ENCODE measurements around the gene ZZZ3. TPM values are rescaled to one million over a fixed set of nuclear protein-coding genes. Genes with fewer than 3 reads are reported as not detected.

ZZZ3 gene
- total and polyA plus RNA-seq, 2 of the 13 experiments (the other 11 are each of a cell fraction or from before 2014, with no cell fraction given): 18.1 to 50.2 TPM

DNA sequence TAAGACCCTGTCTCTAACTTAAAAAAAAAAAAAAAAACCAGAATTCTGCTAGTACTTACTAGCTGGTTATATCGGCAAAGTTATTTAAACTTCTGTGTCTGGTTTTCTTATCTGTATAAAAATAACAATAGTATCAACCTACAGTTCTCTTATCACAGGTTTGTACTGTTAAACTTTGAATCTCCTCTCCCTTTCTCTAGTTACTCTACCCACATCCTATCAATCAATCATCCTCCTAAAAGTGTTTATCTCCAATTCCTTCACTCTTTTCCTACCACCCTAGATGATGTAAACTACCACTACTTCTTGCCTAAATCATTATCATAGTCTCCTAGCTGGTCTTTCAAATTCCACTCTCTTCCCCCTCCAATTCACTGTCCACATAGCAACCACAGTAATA lies 49.6 kb upstream of the ZZZ3 start (continued):
- TF ChIP-seq ZNF616 (CRISPR knock-in tag; IDR thresholded peaks at IDR 0.05; ENCODE audit: low read depth) (no peak), ZC3H4 (CRISPR knock-in tag; IDR thresholded peaks at IDR 0.05; ENCODE audit: borderline replicate concordance) (no peak), MYC (CRISPR knock-in tag; IDR thresholded peaks at IDR 0.05; ENCODE audit: borderline replicate concordance) (no peak), U2AF2 (IDR thresholded peaks at IDR 0.05; ENCODE audit: low read depth, low read length) (no peak), ZNF7 (CRISPR knock-in tag; IDR thresholded peaks at IDR 0.05) (no peak), THYN1 (CRISPR knock-in tag; IDR thresholded peaks at IDR 0.05; ENCODE audit: borderline replicate concordance, low read depth) (no peak)

- 100% methylated on average over 4 of the region's 4 CpGs for WGBS (ENCODE audit: low lambda C conversion rate)
- FAIRE-seq: no peak
- H3K9ac ChIP-seq (ENCODE audit: insufficient read depth, low read depth, low read length): no peak overlapping the region
- peaks cover 9 to 58% of the 10 kb centered on the region in 2 experiments for H3K36me3 ChIP-seq (replicated peaks in 1 of 2; ENCODE audit: control insufficient read depth in 1 of 2, insufficient read depth in 2 of 2, low read length in 2 of 2)
- ChIA-PET POLR2A (no interaction called here), CTCF (ENCODE audit: low intra/inter-chr PET ratio, low total read pairs) (no interaction called here)
- H2AFZ ChIP-seq (ENCODE audit: low read length): no peak overlapping the region
- no peak overlapping the region for H3K4me2 ChIP-seq (ENCODE audit: low read depth, low read length)
- intact Hi-C loops (cut with micrococcal nuclease; ENCODE audit: unreplicated experiment) (no loop called here), in situ Hi-C loops (cut with HindIII; ENCODE audit: extremely low pct_ligation_motif_present, low pct_unique_long_range_greater_than_20kb) (no loop called here)
- no peaks in the 10 kb centered on the region for H3K27me3 ChIP-seq (ENCODE audit: control insufficient read depth in 1 of 2, insufficient read depth in 2 of 2, low read length in 2 of 2)
- no peaks in the 10 kb centered on the region for H3K4me1 ChIP-seq (ENCODE audit: insufficient read depth, low read length)
- BruUV-seq (replicated peaks): no TSS peak
- H3K9me3 ChIP-seq (ENCODE audit: low read length): no peaks in the 10 kb centered on the region
- no peak overlapping the region for H3K27ac ChIP-seq (ENCODE audit: extremely low read length, insufficient read depth, low read length)
- no peak for DNase-seq (ENCODE audit: low spot score)
- ATAC-seq: no peak
- TF ChIP-seq MAFF (IDR thresholded peaks at IDR 0.05; ENCODE audit: low read depth, low read length) (peak; percentile 94), ZNF570 (CRISPR knock-in tag; IDR thresholded peaks at IDR 0.05; ENCODE audit: borderline replicate concordance) (no peak), MAFK (conservative IDR thresholded peaks at IDR 0.05 in 1 of 2, IDR thresholded peaks at IDR 0.05 in 1 of 2; ENCODE audit: low read length in 2 of 2) (peak; percentile 89 to 97)
- H4K20me1 ChIP-seq (ENCODE audit: insufficient read depth, low read length): no peaks in the 10 kb centered on the region
- no peak overlapping the region for H3K4me3 ChIP-seq (replicated peaks in 1 of 3; ENCODE audit: insufficient read depth in 1 of 3, low read depth in 2 of 3, low read length in 3 of 3)
- H3K79me2 ChIP-seq (ENCODE audit: insufficient read depth, low read length): no peaks in the 10 kb centered on the region
Observed at GRCh38 chr1:77725706-77726105, 43.2 kb upstream of the ZZZ3 start.

Data from HepG2 (cell line).